K562 (cell line): Measurements from ENCODE around the gene MVK. TPM values are rescaled to one million over a fixed set of nuclear protein-coding genes. Genes with fewer than 3 reads are reported as not detected.

Experiments used
- ATAC-seq: fragments of 200-7000 bp; cut with Tn5 transposase; 3 replicates; pipeline ENCODE4 v1.9.1; 2020; ENCODE audit warnings: moderate library complexity
- BruUV-seq: library from RNA; stranded (reverse); fragments of 400-500 nt; replicated peaks from 2 replicates; lab custom pipeline; 2021; lab: Mats Ljungman, UMichigan
- CTCF ChIA-PET: fragments of 300-600 bp; formaldehyde crosslinking; extraction: SDS; loops from one replicate; lab custom pipeline; 2021; ENCODE audit warnings: low intra/inter-chr PET ratio; lab: Yijun Ruan, JAX
- POLR2A ChIA-PET: fragments of 300-600, 350-650 bp; sonication (Branson Sonifier 250); formaldehyde crosslinking; extraction: SDS; loops from one replicate; lab custom pipeline; 2021; ENCODE audit warnings: antibody characterized with exemption, inconsistent platforms; lab: Yijun Ruan, JAX
- DNase-seq, 4 experiments: peaks; one replicate each; pipeline versions ENCODE4 v3.0.0 to v3.0.0-alpha.2; 2011 to 2018; ENCODE audit warnings: low spot score in 3 of 4, mixed read lengths in 3 of 4; ENCODE audit errors: extremely low read depth in 1 of 4
- FAIRE-seq: peaks from 2 replicates; lab custom pipeline; 2011; peaks lifted over from hg19 to GRCh38; lab: Jason Lieb, UNC
- H2AFZ ChIP-seq: 2 replicates; pipeline ENCODE4 v1.6.0; 2011; ENCODE audit warnings: low read depth, low read length, control low read depth, inconsistent platforms
- H3K27ac ChIP-seq: fragments of 200-600 bp; 3 replicates; pipeline ENCODE4 v1.8.0; 2011; ENCODE audit warnings: low read depth, mild to moderate bottlenecking, control low read depth, inconsistent platforms, low read length, moderate library complexity, mixed read lengths; ENCODE audit errors: extremely low read depth
- H3K27me3 ChIP-seq, 2 experiments: fragments of 300-600 bp in 1 of 2; 2 replicates in 1 of 2; 3 replicates in 1 of 2; pipeline versions ENCODE4 v1.6.0 to v1.8.0; 2011; ENCODE audit warnings: inconsistent platforms in 2 of 2, low read length in 2 of 2, mild to moderate bottlenecking in 1 of 2, mixed read lengths in 1 of 2, moderate library complexity in 1 of 2; ENCODE audit not compliant: control insufficient read depth in 2 of 2, insufficient read depth in 2 of 2
- H3K36me3 ChIP-seq: fragments of 300-600 bp; 3 replicates; pipeline ENCODE4 v1.8.0; 2011; ENCODE audit warnings: mild to moderate bottlenecking, low read length, inconsistent platforms; ENCODE audit not compliant: control insufficient read depth, insufficient read depth
- H3K4me1 ChIP-seq, 2 experiments: fragments of 200-600 bp in 1 of 2; replicated peaks in 1 of 2; 2 replicates in 1 of 2; 3 replicates in 1 of 2; pipeline versions ENCODE4 v1.5.1 to v1.8.0; 2011; ENCODE audit warnings: inconsistent platforms in 2 of 2, low read length in 2 of 2, mild to moderate bottlenecking in 1 of 2, mixed read lengths in 1 of 2, moderate library complexity in 1 of 2; ENCODE audit not compliant: control insufficient read depth in 2 of 2, insufficient read depth in 2 of 2
- H3K4me2 ChIP-seq: 2 replicates; pipeline ENCODE4 v1.6.1; 2011; ENCODE audit warnings: low read length, control low read depth, inconsistent platforms, mixed read lengths; ENCODE audit not compliant: insufficient read depth
- H3K4me3 ChIP-seq: fragments of 200-600 bp; sonication (generic), shearing (Covaris generic); 2 replicates; pipeline ENCODE4 v1.5.1; 2016; ENCODE audit warnings: control low read depth, inconsistent platforms
- H3K79me2 ChIP-seq: fragments of 200-600 bp; 3 replicates; pipeline ENCODE4 v1.8.0; 2011; ENCODE audit warnings: low read length, inconsistent platforms; ENCODE audit not compliant: control insufficient read depth, insufficient read depth
- H3K9ac ChIP-seq, 2 experiments: 2 replicates each; pipeline versions ENCODE4 v1.6.0 to v1.6.1; 2011; ENCODE audit warnings: low read depth in 2 of 2, low read length in 2 of 2, control low read depth in 1 of 2, inconsistent platforms in 1 of 2, mild to moderate bottlenecking in 1 of 2, mixed read lengths in 1 of 2; ENCODE audit not compliant: insufficient read depth in 1 of 2
- H3K9me1 ChIP-seq: one replicate; pipeline ENCODE4 v1.6.0; 2011; ENCODE audit warnings: inconsistent platforms, mild to moderate bottlenecking, low read length, moderate library complexity; ENCODE audit not compliant: control insufficient read depth, insufficient read depth
- H3K9me3 ChIP-seq: replicated peaks from 2 replicates; pipeline ENCODE4 v1.5.1; 2011; ENCODE audit warnings: low read depth, low read length, inconsistent platforms; ENCODE audit not compliant: control insufficient read depth, insufficient read depth
- H4K20me1 ChIP-seq: replicated peaks from 2 replicates; pipeline ENCODE4 v1.6.1; 2011; ENCODE audit warnings: low read length, inconsistent platforms, mixed read lengths; ENCODE audit not compliant: control insufficient read depth, insufficient read depth
- ELF4 ChIP-seq: fragments of 450-650 bp; formaldehyde crosslinking; IDR thresholded peaks from 2 replicates; pipeline ENCODE4 v1.4.0; 2022; ENCODE audit warnings: missing genetic modification characterization
- FOSL1 ChIP-seq: fragments of 200-800 bp; sonication (Bioruptor generic); conservative IDR thresholded peaks from 2 replicates; pipeline ENCODE4 v1.6.1; 2016; ENCODE audit warnings: missing genetic modification characterization, missing compliant biosample characterization
- GTF3C2 ChIP-seq: IDR thresholded peaks from 3 replicates; pipeline ENCODE4 v1.6.1; 2011; ENCODE audit warnings: borderline replicate concordance, mild to moderate bottlenecking, moderate library complexity; ENCODE audit not compliant: insufficient read length; ENCODE audit errors: extremely low read depth
- NCOR1 ChIP-seq: fragments of 450-650 bp; IDR thresholded peaks from 2 replicates; pipeline ENCODE4 v1.6.1; 2016; ENCODE audit warnings: mild to moderate bottlenecking, moderate library complexity
- NFRKB ChIP-seq: fragments of 450-650 bp; IDR thresholded peaks from 2 replicates; pipeline ENCODE4 v1.6.1; 2016; ENCODE audit warnings: low read depth
- TCF3 ChIP-seq: sonication (generic); formaldehyde crosslinking; IDR thresholded peaks from 2 replicates; pipeline ENCODE4 v1.4.0; 2020; ENCODE audit warnings: mild to moderate bottlenecking, missing genetic modification reagents
- ZNF707 ChIP-seq: fragments of 250-450 bp; sonication (Bioruptor Pico); conservative IDR thresholded peaks from 2 replicates; pipeline ENCODE4 v1.8.0; 2022; ENCODE audit warnings: inconsistent platforms, mild to moderate bottlenecking, moderate library complexity
- WGBS: fragments of 100-300 bp; shearing (Covaris generic); methylation state at CpG from one replicate; pipeline ENCODE4 v1.1.6; 2016; ENCODE audit warnings: low coverage, mixed read lengths; ENCODE audit not compliant: insufficient coverage; ENCODE audit errors: missing lambda C conversion rate; 5-methylcytosine and 5-hydroxymethylcytosine counted together
- in situ Hi-C: fragments of 300-500 bp; cut with MboI; formaldehyde crosslinking; loops from 4 replicates; pipeline ENCODE4 v1.15.0; 2018; ENCODE audit warnings: inconsistent platforms, mixed read lengths
- intact Hi-C: fragments of 100-400 bp; cut with micrococcal nuclease; formaldehyde crosslinking; loops from 2 replicates; pipeline ENCODE4 v1.14.2; 2022
- polyA plus RNA-seq, 8 experiments: library from polyadenylated mRNA; depleted of rRNA in 4 of 8; stranded (reverse) in 5 of 8; unstranded in 3 of 8; fragments of >200 nt; fragmentation: Nextera tagmentation in 2 of 8; fragmentation: Illumina TruSeq in 1 of 8; extraction: Ambion mirVana in 2 of 8; extraction: Trizol in 1 of 8; gene quantifications; 2 replicates each; pipeline versions ENCODE4 v1.2.1 to v1.2.3, GENCODE V29; 2011 to 2014; ENCODE audit warnings: inconsistent platforms in 1 of 8, missing spikeins in 1 of 8
- total RNA-seq, 7 experiments: library from RNA; depleted of rRNA in 6 of 7; stranded (reverse); fragments of >200 nt in 6 of 7; fragmentation: Illumina TruSeq in 2 of 7; extraction: Trizol in 2 of 7; gene quantifications; 2 replicates each; pipeline versions ENCODE4 v1.2.1 to v1.2.3, GENCODE V29; 2011 to 2021; ENCODE audit warnings: low replicate concordance in 1 of 7

The MVK gene
- total and polyA plus RNA-seq, 9 of the 15 experiments (the other 6 are each of a cell fraction or from before 2014, with no cell fraction given): 0.41 to 33.6 (median 18.8) TPM

- TF ChIP-seq FOSL1 (tag) (no peak), GTF3C2 (no peak), ZNF707 (no peak), NCOR1 (no peak), NFRKB (no peak), TCF3 (CRISPR knock-in tag) (no peak), ELF4 (CRISPR knock-in tag) (no peak)
- TF ChIP-seq, all 486 proteins: peak for 0
- H4K20me1 ChIP-seq: no peaks in the 10 kb centered on the region
- peaks cover 81% of the 10 kb centered on the region; the same call in 2 of the 3 replicates for H3K36me3 ChIP-seq
- H2AFZ ChIP-seq: no peak overlapping the region
- no peaks in the 10 kb centered on the region for H3K9me3 ChIP-seq
- BruUV-seq: no TSS peak
- H3K27me3 ChIP-seq: no peaks in the 10 kb centered on the region
- in situ Hi-C loops (no loop called here), intact Hi-C loops (no loop called here)
- H3K79me2 ChIP-seq: peaks cover under 1% of the 10 kb centered on the region; the same call in 2 of the 3 replicates
- DNase-seq (no peak), FAIRE-seq (no peak), ATAC-seq (no peak)
- H3K9me1 ChIP-seq: no peaks in the 10 kb centered on the region
- POLR2A ChIA-PET: interaction anchor here (0.6 to 0.9 kb wide), 3 partner anchors 15 to 51 kb away, joined by 3 read pairs; no protein-coding TSS in a partner anchor
- H3K4me2 ChIP-seq: no peak overlapping the region
- peaks cover under 1 to 1% of the 10 kb centered on the region in 2 experiments; a peak in 3 of 5 replicates for H3K4me1 ChIP-seq
- H3K9ac ChIP-seq: no peak overlapping the region
- no peak overlapping the region for H3K27ac ChIP-seq
- no peak overlapping the region for H3K4me3 ChIP-seq
- CTCF ChIA-PET: no interaction called here
- 81% methylated on average over 10 of the region's 10 CpGs for WGBS
These were observed 6.3 kb upstream of the MVK start for GRCh38 chr12:109567296-109567695.
